ENCODE measurements around the gene ADCYAP1.
"Not testable (repeated sequence)": the region's sequence is repeated elsewhere in the genome, so short reads cannot be mapped to it uniquely, and the experiment has no call there.

The ADCYAP1 gene

DNA sequence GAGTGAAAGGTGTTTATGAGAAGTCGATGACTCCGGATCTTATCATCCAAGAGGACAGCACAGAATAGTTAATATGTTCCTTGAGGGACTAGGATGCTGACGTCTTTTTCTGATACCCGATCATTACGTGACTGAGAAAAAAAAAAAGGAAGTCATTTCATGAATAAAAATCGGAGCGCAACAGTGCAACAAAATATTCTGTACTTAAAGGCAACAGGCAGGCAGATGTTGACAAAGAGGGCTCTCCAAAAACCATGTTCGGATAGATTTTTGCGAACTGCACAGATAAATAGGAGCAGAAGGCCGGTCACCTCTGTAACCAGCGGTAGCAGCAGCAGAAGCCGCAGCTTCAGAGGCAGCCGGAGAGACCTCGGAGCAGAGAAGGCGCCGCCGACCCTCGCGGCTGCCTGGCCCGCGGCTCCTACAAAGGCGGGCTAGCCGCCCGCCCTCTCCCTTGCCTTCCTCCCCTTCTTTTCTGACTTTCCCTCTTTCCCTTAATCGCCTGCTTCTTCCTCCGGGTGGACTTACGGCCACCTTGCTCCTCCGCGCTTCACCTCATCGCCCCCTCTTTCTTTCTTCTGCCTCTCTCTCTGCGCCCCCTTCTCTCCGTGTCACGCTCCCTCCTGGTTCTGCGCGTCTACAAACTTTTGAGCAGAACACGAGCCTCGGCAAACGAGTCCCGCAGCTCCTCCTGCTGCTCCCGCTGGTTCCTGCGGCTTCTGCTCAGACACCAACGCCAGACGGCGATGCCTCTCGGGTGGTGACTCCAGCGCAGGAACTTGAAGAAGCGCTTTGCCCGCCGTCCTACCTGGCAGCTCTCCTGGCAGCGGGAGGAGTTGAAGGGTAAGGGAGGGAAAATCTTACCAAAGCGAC, at the start of gene ADCYAP1:
ADCYAP1 (plus strand) TSS at position 654 of the 873 bp plus-strand sequence. CDS start 516 bp downstream, outside the sequence.
- DNase-seq, result no peak

DNA sequence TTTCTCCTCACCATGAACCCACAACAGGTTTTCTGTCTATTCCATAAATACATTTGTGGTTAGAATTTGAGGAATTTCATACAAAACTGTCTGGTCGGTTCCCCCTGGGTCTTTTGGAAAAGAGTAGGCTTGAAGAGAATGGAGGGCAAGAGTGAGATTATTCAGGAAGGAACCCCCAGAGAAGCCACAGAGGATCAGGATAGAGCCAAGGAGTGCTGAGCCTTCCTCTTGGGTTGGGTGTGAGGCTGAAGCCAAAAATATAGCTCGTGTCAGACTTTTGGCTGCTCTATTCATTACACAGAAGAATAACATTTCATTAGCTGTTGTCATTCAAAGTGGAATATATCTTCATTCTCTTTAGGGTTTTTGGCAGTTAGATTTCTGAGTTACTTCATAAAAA, 46.7 kb upstream of the ADCYAP1 start:
- no peak for DNase-seq

DNA sequence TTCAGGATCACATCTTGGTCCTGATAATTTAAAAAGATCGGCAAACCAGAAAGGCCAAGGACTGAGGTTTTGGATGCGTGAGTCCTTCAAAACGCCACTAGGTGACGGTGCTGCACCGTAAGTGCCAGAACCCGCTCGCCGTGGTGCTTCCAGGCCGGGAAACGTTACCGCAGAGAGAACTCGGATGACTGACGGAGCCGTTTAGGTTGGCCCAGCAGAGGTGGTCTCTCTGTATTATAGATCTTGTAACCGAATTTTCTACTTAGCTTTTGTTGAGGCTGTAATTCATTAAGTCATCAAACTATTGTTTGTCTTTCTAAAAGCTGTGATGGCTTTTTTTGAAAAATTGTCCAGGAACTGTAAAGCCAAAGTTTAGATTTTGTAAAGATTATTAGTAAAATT, 39.8 kb upstream of the ADCYAP1 start:
- peak; percentile 71 for DNase-seq

- DNase-seq, result no peak
These were observed 37.4 kb upstream of the ADCYAP1 start for GRCh38 chr18:867257-867656.

GRCh38 chr18:873426-873825, 31.2 kb upstream of the ADCYAP1 start:
- DNase-seq, result not testable (repeated sequence)

DNA sequence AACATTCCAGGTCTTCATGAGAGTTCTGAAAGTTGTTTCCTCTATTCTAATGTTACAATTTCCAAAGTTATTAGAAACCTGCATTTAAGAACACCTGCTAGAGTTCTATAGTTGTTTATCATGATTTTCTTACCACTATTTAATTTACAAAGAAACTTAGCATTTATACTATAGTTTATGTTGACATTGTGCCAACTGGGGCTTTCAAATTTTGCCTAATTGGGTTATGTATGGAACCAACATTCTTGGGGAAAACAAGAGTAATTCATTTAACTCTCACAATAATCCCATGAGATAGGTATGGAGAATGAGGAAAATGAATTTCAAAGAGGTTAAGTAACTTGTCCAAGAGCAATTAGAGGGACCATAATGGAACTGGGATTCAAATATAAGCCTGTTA, 28.8 kb upstream of the ADCYAP1 start:
- no peak for DNase-seq

DNA sequence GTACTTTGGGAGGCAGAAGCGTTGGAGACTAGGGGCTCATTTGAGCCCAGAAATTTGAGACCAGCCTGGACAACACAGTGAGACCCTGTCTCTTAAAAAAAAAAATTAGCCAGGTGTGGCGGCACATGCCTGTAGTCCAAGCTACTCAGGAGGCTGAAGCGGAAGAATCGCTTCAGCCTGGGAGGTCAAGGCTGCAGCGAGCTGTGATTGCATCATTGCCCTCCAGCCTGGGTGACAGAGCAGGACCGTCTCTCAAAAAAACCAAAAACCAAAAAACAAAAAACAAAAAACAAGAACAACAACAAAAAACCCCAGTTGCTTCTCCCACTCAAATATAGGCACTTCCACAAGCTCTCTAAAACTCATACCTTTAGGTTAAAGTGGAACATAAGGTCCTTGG, 27.4 kb upstream of the ADCYAP1 start:
- no peak for DNase-seq

DNA sequence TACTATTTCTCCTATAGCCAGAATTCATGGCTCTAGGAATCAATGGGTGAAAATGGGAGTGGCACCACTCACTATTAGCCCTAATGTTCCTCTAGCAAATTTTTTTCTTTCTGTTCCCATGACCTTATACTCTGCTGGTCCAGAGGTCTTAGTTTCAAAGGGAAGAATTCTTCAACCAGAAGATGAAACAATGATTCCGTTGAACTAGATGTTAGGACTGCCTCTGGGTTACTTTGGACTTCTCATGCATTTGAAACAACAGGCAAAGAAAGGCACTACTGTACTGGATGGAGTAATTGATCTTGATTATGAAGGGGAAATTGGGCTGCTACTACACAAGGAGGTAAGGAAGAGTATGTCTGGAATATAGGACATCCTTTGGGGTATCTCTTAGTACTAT, 18.6 kb upstream of the ADCYAP1 start:
- no peak for DNase-seq

DNA sequence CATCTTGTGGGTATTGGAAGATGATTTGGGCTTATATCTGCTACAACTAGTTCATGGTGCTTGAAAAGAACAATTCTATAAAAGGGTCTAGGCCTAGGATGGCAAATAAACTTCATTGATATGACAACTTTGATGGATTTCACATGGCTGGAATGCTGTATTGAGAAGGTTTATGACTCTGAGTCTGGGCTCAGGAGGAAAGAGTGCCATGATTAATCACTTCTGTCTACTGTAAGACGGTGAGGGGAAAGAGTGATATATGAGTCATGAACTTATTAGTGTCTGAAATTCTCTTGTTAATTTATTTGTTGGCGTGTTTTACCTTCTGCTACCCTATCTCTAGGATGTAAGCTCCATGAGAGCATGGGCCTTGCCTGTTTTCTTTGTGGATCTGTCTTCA, 17.0 kb upstream of the ADCYAP1 start:
- DNase-seq, result no peak

GRCh38 chr18:892316-892715, 12.4 kb upstream of the ADCYAP1 start:
- no peak for DNase-seq

DNA sequence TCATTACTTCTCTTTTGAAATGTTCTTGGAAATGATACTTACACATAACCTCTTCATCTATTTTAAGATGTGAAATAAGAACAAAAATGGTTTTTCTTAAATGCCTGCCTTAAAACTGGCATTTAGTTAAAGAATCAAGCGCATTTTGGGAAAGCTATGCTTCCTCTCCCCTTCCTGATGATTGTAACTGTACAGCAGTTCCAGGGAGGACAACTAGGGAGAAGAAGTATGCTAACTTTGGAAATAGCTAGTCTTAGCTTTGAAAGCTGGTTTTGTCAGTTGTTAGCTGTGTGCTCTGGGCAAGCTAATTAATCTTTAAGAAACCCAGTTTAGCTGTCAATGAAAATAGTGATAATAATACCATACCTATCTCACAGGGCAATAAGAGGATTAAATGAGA, 8.4 kb upstream of the ADCYAP1 start:
- DNase-seq, result no peak

DNA sequence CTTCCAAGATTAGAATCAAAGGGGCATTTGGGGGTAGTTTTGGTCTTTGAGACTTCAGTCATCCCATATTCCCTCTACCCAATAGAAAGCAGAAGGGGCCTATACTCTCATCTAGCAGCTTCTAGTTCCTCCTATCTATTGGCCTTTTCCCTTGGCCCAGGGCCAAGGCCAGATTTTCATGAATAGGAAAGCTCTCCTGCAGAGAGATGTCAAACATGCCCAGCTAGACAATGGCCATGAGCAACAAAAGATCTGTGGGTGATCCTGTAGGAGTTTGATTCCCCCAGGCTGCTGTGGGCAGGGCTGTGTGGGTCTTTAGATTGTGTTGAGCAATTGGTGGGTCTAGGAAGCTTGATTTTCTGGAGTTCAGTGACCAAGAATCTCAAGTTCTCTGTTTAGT, 2.9 kb upstream of the ADCYAP1 start:
- DNase-seq, result no peak

GRCh38 chr18:902229-902628, 2.4 kb upstream of the ADCYAP1 start:
- no peak for DNase-seq

GRCh38 chr18:903701-904100, 970 bp upstream of the ADCYAP1 start:
- peak; percentile 74 for DNase-seq

- DNase-seq, result peak; percentile 36
These were observed 756 bp downstream of the ADCYAP1 start for GRCh38 chr18:905307-905947.

- no peak for DNase-seq
These were observed 1.3 kb downstream of the ADCYAP1 start for GRCh38 chr18:905948-906415.

DNA sequence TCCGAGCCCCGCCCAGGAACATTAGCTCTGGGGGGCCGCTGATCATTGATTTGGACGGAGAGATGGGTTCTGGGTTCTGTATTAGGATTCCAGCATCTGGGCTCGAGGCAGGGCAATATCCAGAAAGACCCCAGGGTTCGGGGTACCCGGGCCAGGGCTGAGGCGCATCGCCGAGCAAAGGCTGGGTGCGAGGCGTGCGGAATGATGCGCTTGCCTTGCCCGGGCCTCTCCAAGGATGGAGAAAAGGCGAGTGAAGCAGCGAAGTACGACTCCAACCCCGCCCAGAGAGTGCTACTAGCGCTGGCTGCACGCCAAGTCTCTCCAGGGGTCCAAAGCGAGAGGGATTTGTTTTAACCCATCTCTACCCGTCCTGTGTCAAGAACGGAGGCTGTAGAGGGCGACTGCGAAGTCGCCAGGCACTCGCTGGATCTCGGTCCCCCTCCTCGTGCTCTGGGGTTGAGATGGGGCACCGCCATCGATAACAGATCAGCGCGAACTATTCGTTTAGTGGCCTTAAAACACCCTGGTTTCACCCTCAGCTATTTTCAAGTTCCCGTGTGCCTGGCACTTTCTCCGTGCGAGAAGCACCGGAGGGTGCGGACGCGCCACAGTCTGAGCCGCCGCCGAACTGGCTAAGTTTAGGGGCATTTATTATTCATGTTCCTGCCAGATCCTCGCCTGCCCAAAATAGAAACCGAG, 1.9 kb downstream of the ADCYAP1 start:
- DNase-seq, result no peak

- DNase-seq, result no peak
These were observed 2.6 kb downstream of the ADCYAP1 start for GRCh38 chr18:907115-907884.

DNA sequence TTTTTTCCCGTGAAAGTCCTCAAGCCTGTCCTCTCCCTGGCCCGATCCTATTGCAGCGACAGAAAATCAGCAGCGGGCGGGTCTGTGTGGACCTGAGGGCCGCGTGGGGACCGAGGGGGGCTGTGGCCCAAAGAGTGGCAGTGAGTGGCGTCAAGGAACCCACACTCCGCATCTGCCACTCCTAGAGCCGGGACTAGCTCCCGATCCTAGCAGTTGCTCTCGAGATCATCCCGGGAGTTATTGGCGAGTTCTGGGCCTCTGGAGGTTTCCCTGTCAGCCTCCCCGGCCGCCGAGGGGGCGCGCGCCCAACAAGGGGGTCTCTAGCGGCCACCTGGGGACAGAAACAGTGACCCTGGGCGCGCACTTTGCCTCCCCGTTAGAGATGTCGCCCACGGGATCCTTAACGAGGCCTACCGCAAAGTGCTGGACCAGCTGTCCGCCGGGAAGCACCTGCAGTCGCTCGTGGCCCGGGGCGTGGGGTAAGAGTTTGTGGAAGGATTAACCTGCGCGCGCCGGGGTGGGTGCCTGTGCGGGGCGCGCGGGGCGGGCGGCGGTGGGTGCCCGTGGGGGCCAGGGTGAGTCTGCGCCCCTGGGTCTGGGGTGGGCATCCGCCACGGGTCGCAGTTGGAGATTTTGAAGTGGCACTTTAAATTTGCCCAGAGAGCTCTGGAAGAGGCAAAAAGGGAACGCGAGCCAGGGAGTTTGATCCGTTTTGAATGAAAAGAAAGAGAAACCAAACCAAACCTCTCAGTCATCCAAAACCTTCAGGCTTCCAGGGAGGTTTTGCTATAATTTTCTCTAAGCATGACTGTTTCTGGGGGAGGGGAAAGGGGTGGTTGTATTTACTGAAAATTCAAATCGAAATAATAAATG, 3.5 kb downstream of the ADCYAP1 start:
- no peak for DNase-seq

GRCh38 chr18:908758-909724, 4.4 kb downstream of the ADCYAP1 start:
- no peak for DNase-seq

DNA sequence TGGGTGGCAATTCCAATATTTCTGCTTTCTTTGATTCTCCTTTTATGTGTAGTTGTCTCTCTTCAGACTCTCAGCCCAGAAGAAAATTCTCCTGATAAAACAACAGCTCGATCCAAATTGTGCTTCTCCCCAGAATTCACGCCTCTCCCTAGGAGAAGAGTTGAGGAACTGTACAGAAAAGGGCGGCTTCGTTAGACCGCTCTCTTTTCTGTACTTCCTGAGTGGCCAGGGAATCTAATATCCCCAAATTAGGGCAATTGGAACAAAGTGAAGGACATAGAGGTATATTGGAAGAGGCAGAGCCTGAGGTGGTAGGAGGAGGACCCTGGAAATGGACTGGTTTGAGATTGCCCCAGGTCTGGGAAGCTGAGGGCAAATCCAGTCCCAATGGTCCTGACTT, 5.6 kb downstream of the ADCYAP1 start:
- no peak for DNase-seq

All from left hindlimb (tissue), 1 donor.